Measurements from ENCODE around the gene HNRNPUL1.
"Not testable (repeated sequence)": the region's sequence is repeated elsewhere in the genome, so short reads cannot be mapped to it uniquely, and the experiment has no call there.

The HNRNPUL1 gene

GRCh38 chr19:41263850-41264580 lies at the start of gene HNRNPUL1:
TSS of gene HNRNPUL1 (plus strand) at chr19:41264372. CDS start at chr19:41264504, 132 bp downstream.
- peak; percentile 99 for DNase-seq

- no peak for DNase-seq
Observed at GRCh38 chr19:41217741-41218140, 46.4 kb upstream of the HNRNPUL1 start.

GRCh38 chr19:41218249-41218614 lies 45.9 kb upstream of the HNRNPUL1 start:
- no peak for DNase-seq

GRCh38 chr19:41218615-41219507 lies 45.3 kb upstream of the HNRNPUL1 start, which contains the start of gene AXL:
TSS of gene AXL (plus strand) at chr19:41219223. CDS start at chr19:41219393, 170 bp downstream.
- no peak for DNase-seq

GRCh38 chr19:41219924-41220567 lies 44.1 kb upstream of the HNRNPUL1 start:
- DNase-seq, result no peak

GRCh38 chr19:41220811-41221210 lies 43.4 kb upstream of the HNRNPUL1 start:
- DNase-seq, result no peak

GRCh38 chr19:41221514-41222205 lies 42.5 kb upstream of the HNRNPUL1 start:
- DNase-seq, result no peak

- DNase-seq, result no peak
Observed at GRCh38 chr19:41222240-41222639, 41.9 kb upstream of the HNRNPUL1 start.

- DNase-seq, result no peak
Observed at GRCh38 chr19:41223431-41224234, 40.5 kb upstream of the HNRNPUL1 start.

- DNase-seq, result no peak
Observed at GRCh38 chr19:41224632-41225031, 39.5 kb upstream of the HNRNPUL1 start.

- no peak for DNase-seq
Observed at GRCh38 chr19:41225238-41226052, 38.7 kb upstream of the HNRNPUL1 start.

GRCh38 chr19:41226053-41226873 lies 37.9 kb upstream of the HNRNPUL1 start:
- DNase-seq, result no peak

GRCh38 chr19:41226874-41227390 lies 37.2 kb upstream of the HNRNPUL1 start:
- no peak for DNase-seq

- DNase-seq, result no peak
Observed at GRCh38 chr19:41228486-41228885, 35.7 kb upstream of the HNRNPUL1 start.

GRCh38 chr19:41229338-41229737 lies 34.8 kb upstream of the HNRNPUL1 start:
- DNase-seq, result not testable (repeated sequence)

GRCh38 chr19:41230067-41230857 lies 33.9 kb upstream of the HNRNPUL1 start:
- DNase-seq, result no peak

GRCh38 chr19:41232686-41233085 lies 31.5 kb upstream of the HNRNPUL1 start:
- no peak for DNase-seq

- no peak for DNase-seq
Observed at GRCh38 chr19:41233748-41234240, 30.4 kb upstream of the HNRNPUL1 start.

All from NCI-H510A treated with DMSO at 0.1 percent for 48 hours (cell line).